GM23338 (cell line): ENCODE results near the gene OLA1. TPM values are rescaled to one million over a fixed set of nuclear protein-coding genes. Genes with fewer than 3 reads are reported as not detected.
A peak's percentile ranks its signal among the peaks of the same experiment; 100 is the strongest.

ENCODE experiments used
- ATAC-seq: fragments of 200-7000 bp; cut with Tn5 transposase; 3 replicates; pipeline ENCODE4 v1.9.1; 2020
- DNase-seq: peaks from one replicate; pipeline ENCODE4 v3.0.0-alpha.2; 2015; ENCODE audit warnings: low spot score
- H2AFZ ChIP-seq: fragments of 200-600 bp; sonication (generic); 2 replicates; pipeline ENCODE4 v1.8.0; 2016; ENCODE audit warnings: antibody characterized with exemption, mild to moderate bottlenecking, moderate library complexity
- H3F3A ChIP-seq: fragments of 200-600 bp; sonication (generic); replicated peaks from 2 replicates; pipeline ENCODE4 v1.8.0; 2017; ENCODE audit warnings: antibody characterized with exemption, mixed run types, low read depth
- H3K27ac ChIP-seq: fragments of 200-600 bp; sonication (generic); 2 replicates; pipeline ENCODE4 v1.6.1; 2016; ENCODE audit warnings: low read depth
- H3K27me3 ChIP-seq: fragments of 200-600 bp; sonication (generic); 2 replicates; pipeline ENCODE4 v1.8.0; 2016; ENCODE audit warnings: mild to moderate bottlenecking, mixed run types, moderate library complexity; ENCODE audit not compliant: insufficient read depth
- H3K36me3 ChIP-seq: fragments of 200-600 bp; sonication (generic); 2 replicates; pipeline ENCODE4 v1.8.0; 2016; ENCODE audit warnings: mild to moderate bottlenecking; ENCODE audit not compliant: insufficient read depth
- H3K4me1 ChIP-seq: fragments of 200-600 bp; sonication (generic); 2 replicates; pipeline ENCODE4 v1.8.0; 2016; ENCODE audit warnings: mild to moderate bottlenecking, moderate library complexity; ENCODE audit not compliant: insufficient read depth
- H3K4me2 ChIP-seq: fragments of 200-600 bp; sonication (generic); 2 replicates; pipeline ENCODE4 v1.7.1; 2017; ENCODE audit warnings: mixed run types
- H3K4me3 ChIP-seq: fragments of 200-600 bp; sonication (generic); 2 replicates; pipeline ENCODE4 v1.6.1; 2016; ENCODE audit warnings: mixed run types
- H3K79me2 ChIP-seq: fragments of 200-600 bp; sonication (generic); replicated peaks from 2 replicates; pipeline ENCODE4 v1.8.0; 2017; ENCODE audit warnings: mild to moderate bottlenecking; ENCODE audit not compliant: insufficient read depth
- H3K9me2 ChIP-seq: fragments of 200-600 bp; sonication (generic); 2 replicates; pipeline ENCODE4 v1.8.0; 2017; ENCODE audit not compliant: insufficient read depth
- H4K20me1 ChIP-seq: fragments of 200-600 bp; sonication (generic); replicated peaks from 2 replicates; pipeline ENCODE4 v1.8.0; 2017; ENCODE audit warnings: mild to moderate bottlenecking; ENCODE audit not compliant: insufficient read depth
- H3K27ac Mint-ChIP-seq: 2 replicates; pipeline ENCODE4 v1.8.0; 2020; ENCODE audit warnings: inconsistent platforms, mild to moderate bottlenecking, moderate library complexity, mixed read lengths
- H3K27me3 Mint-ChIP-seq: 3 replicates; pipeline ENCODE4 v1.8.0; 2022; ENCODE audit warnings: low read depth, mild to moderate bottlenecking, moderate library complexity, mixed read lengths, inconsistent platforms; ENCODE audit not compliant: insufficient read depth, poor library complexity
- H3K36me3 Mint-ChIP-seq: 3 replicates; pipeline ENCODE4 v1.8.0; 2021; ENCODE audit warnings: low read depth, mild to moderate bottlenecking, inconsistent platforms, moderate library complexity, mixed read lengths
- H3K4me1 Mint-ChIP-seq: 3 replicates; pipeline ENCODE4 v1.8.0; 2020; ENCODE audit warnings: mild to moderate bottlenecking, inconsistent platforms, mixed read lengths
- H3K4me3 Mint-ChIP-seq: 3 replicates; pipeline ENCODE4 v1.8.0; 2021; ENCODE audit warnings: moderate library complexity, mild to moderate bottlenecking, inconsistent platforms, mixed read lengths
- H3K9me3 Mint-ChIP-seq: 3 replicates; pipeline ENCODE4 v1.8.0; 2020; ENCODE audit warnings: moderate library complexity, mild to moderate bottlenecking, inconsistent platforms, mixed read lengths
- ETS1 ChIP-seq: IDR thresholded peaks from 2 replicates; pipeline ENCODE4 v1.6.1; 2016; ENCODE audit warnings: antibody characterized with exemption
- EZH2 ChIP-seq: fragments of 200-600 bp; sonication (generic); IDR thresholded peaks from one replicate; pipeline ENCODE4 v1.8.0; 2017; ENCODE audit warnings: antibody characterized with exemption, mild to moderate bottlenecking, low read depth; ENCODE audit not compliant: unreplicated experiment
- EZH2phosphoT487 ChIP-seq: fragments of 200-600 bp; sonication (generic); IDR thresholded peaks from one replicate; pipeline ENCODE4 v1.8.1; 2018; ENCODE audit warnings: antibody characterized with exemption; ENCODE audit not compliant: unreplicated experiment
- JUNB ChIP-seq: IDR thresholded peaks from one replicate; pipeline ENCODE4 v1.6.1; 2016; ENCODE audit warnings: antibody characterized with exemption; ENCODE audit not compliant: unreplicated experiment
- NANOG ChIP-seq: IDR thresholded peaks from 2 replicates; pipeline ENCODE4 v1.6.1; 2016; ENCODE audit warnings: antibody characterized with exemption, borderline replicate concordance
- REST ChIP-seq: IDR thresholded peaks from one replicate; pipeline ENCODE4 v1.6.1; 2018; ENCODE audit warnings: antibody characterized with exemption; ENCODE audit not compliant: unreplicated experiment
- ZNF114 ChIP-seq: fragments of 250-450 bp; sonication (Bioruptor Pico); IDR thresholded peaks from 2 replicates; pipeline ENCODE4 v1.5.0; 2020; ENCODE audit warnings: mild to moderate bottlenecking, moderate library complexity
- ZNF331 ChIP-seq: fragments of 250-450 bp; sonication (Bioruptor Pico); IDR thresholded peaks from 2 replicates; pipeline ENCODE4 v1.5.0; 2020; ENCODE audit warnings: low read depth, mild to moderate bottlenecking, moderate library complexity
- ZNF462 ChIP-seq: fragments of 250-450 bp; sonication (Bioruptor Pico); IDR thresholded peaks from 2 replicates; pipeline ENCODE4 v1.5.0; 2020; ENCODE audit warnings: mild to moderate bottlenecking, moderate library complexity
- polyA plus RNA-seq: library from polyadenylated mRNA; unstranded; fragments of >200 nt; fragmentation: Nextera tagmentation; extraction: Ambion mirVana; gene quantifications from 2 replicates; pipeline ENCODE4 v1.2.1, GENCODE V29; 2016
- total RNA-seq: library from RNA; depleted of rRNA; stranded (reverse); fragments of >200 nt; shearing (Covaris generic); gene quantifications from 2 replicates; pipeline ENCODE4 v1.2.3, GENCODE V29; 2014

Gene OLA1
- total and polyA plus RNA-seq, 2 experiments from 2014 or later: 104 to 242 TPM

DNA sequence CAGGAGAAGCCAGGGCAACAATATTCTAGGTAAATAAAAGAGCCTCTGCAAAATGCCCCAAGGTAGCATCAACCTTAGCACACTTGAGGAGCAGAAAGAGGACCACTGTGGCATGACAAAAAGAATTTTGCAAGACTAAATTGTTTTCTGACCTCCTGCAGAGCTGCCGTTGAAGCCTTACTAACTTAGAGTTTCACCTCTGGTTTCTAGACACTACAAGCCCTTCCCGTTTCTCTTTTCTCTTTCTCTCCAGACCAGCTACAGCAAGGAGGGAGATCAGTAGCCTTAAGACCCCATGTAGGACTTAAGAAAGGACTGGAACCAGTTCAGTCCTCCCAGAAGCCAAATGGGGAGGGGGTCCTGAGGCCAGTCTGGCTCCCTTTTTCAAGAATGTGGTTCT lies 209.9 kb downstream of the OLA1 start:
- Mint-ChIP-seq H3K27me3 (peaks cover 12% of the 10 kb centered on the region), H3K27ac (peak overlapping the region; percentile 15; the same call in 1 of the 2 replicates), H3K4me3 (no peak overlapping the region), H3K9me3 (no peaks in the 10 kb centered on the region; the same call in 2 of the 3 replicates), H3K36me3 (no peaks in the 10 kb centered on the region), H3K4me1 (peaks cover 34% of the 10 kb centered on the region)
- peaks cover 17% of the 10 kb centered on the region for H3K4me1 ChIP-seq
- H3K27ac ChIP-seq: no peak overlapping the region
- H4K20me1 ChIP-seq: no peaks in the 10 kb centered on the region
- TF ChIP-seq NANOG: no peak
- no peaks in the 10 kb centered on the region for H3K27me3 ChIP-seq
- H3F3A ChIP-seq: no peaks in the 10 kb centered on the region
- H3K36me3 ChIP-seq: no peaks in the 10 kb centered on the region
- DNase-seq (no peak), ATAC-seq (no peak)
- H3K9me2 ChIP-seq: no peaks in the 10 kb centered on the region
- no peak overlapping the region for H3K4me3 ChIP-seq
- H2AFZ ChIP-seq: no peak overlapping the region; the same call in 1 of the 2 replicates
- 0 out of 2 replicates have a peak overlapping the region, but pooled peaks have one; percentile 21 for H3K4me2 ChIP-seq
- no peaks in the 10 kb centered on the region for H3K79me2 ChIP-seq

GRCh38 chr2:174036825-174037224 lies 211.5 kb downstream of the OLA1 start:
- H3K4me3 ChIP-seq: no peak overlapping the region
- no peak for DNase-seq
- peaks cover 17% of the 10 kb centered on the region for H3K4me1 ChIP-seq
- no peaks in the 10 kb centered on the region for H3F3A ChIP-seq
- no peak overlapping the region for H2AFZ ChIP-seq
- H3K36me3 ChIP-seq: no peaks in the 10 kb centered on the region
- H3K9me2 ChIP-seq: no peaks in the 10 kb centered on the region
- peaks cover 43% of the 10 kb centered on the region for H3K4me1 Mint-ChIP-seq
- no peak overlapping the region for H3K4me2 ChIP-seq
- no peaks in the 10 kb centered on the region for H3K79me2 ChIP-seq
- ATAC-seq: no peak
- H3K27me3 Mint-ChIP-seq: peaks cover 12% of the 10 kb centered on the region
- no peak overlapping the region for H3K27ac Mint-ChIP-seq
- no peaks in the 10 kb centered on the region for H3K36me3 Mint-ChIP-seq
- H3K4me3 Mint-ChIP-seq: no peak overlapping the region
- no peaks in the 10 kb centered on the region for H3K27me3 ChIP-seq
- no peak overlapping the region for H3K27ac ChIP-seq
- H4K20me1 ChIP-seq: no peaks in the 10 kb centered on the region
- H3K9me3 Mint-ChIP-seq: no peaks in the 10 kb centered on the region; the same call in 2 of the 3 replicates
- TF ChIP-seq ETS1 (no peak), EZH2phosphoT487 (no peak), ZNF114 (CRISPR knock-in tag) (no peak), ZNF331 (CRISPR knock-in tag) (no peak), ZNF462 (CRISPR knock-in tag) (no peak), JUNB (no peak), REST (no peak), EZH2 (no peak), NANOG (no peak)
